ENCODE measurements around the gene CLEC20A. TPM values are rescaled to one million over a fixed set of nuclear protein-coding genes. Genes with fewer than 3 reads are reported as not detected.
A peak's percentile ranks its signal among the peaks of the same experiment; 100 is the strongest.

Gene CLEC20A
- total RNA-seq, 1 donor from 2014 or later = not detected

DNA sequence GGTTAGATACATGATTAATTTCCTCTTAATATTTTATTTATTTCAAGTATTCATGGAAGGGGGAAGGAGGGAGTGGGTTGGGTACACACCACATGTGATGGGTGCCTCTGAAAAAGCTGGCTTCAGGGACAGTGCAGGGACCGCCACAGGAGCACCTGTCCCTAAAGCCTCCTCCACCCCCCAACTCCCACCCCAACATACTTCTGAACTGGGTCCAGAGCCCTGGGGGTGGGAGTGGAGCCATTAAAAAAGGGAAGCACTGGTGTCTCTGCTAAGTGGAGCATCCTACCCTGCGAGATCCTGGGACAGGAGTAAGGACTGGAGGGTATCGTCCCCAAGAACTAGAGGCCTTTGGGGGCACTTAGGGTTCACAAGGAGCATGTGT is 5.6 kb upstream of the CLEC20A start:
- no peaks in the 10 kb centered on the region for H3K4me1 Mint-ChIP-seq
- DNase-seq (ENCODE audit: low spot score in 2 of 2, unreplicated experiment in 2 of 2) = no peak
- no peak overlapping the region for H3K4me3 Mint-ChIP-seq
- H3K27me3 Mint-ChIP-seq (ENCODE audit: low read depth) = no peaks in the 10 kb centered on the region
- no peaks in the 10 kb centered on the region for H3K36me3 Mint-ChIP-seq
- no peak overlapping the region for H3K27ac Mint-ChIP-seq
- no peaks in the 10 kb centered on the region for H3K9me3 Mint-ChIP-seq
- TF ChIP-seq CTCF (IDR thresholded peaks at IDR 0.05; ENCODE audit: unreplicated experiment) = no peak

DNA sequence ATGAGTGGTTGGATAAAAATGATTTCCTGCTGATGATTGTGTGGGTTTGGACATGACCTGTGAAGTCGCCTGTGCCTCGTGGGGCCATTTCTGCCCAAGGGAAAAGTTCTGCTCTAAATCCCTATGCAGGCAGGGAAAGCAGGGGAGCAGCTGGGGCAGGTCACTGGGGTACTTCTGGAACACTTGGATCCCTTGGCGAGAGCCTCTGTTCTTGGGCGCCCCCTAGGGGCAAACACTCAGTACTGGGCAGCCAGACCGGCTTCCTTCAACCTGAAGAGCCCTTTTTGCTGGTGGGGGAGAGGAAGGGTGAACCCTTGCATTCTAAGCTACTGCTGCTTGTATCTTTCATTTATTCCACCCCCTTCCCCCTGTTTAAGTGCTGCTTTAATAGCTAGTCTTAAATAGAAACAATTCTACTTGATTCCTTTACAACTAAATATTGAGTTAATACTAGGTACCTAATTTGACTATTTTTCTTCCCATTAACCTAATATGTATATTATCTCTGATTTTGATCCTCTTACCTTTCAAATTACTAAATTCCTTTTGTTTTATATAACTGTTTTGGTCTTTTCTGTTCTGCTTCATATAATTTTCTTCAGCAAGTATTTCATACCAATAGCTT is 5.1 kb upstream of the CLEC20A start:
- no peaks in the 10 kb centered on the region for H3K36me3 Mint-ChIP-seq
- no peak overlapping the region for H3K27ac Mint-ChIP-seq
- DNase-seq (ENCODE audit: low spot score in 2 of 2, unreplicated experiment in 2 of 2) = peak; percentile 73 to 84
- no peaks in the 10 kb centered on the region for H3K9me3 Mint-ChIP-seq
- no peak overlapping the region for H3K4me3 Mint-ChIP-seq
- peak; percentile 85 for TF ChIP-seq CTCF (IDR thresholded peaks at IDR 0.05; ENCODE audit: unreplicated experiment)
- no peaks in the 10 kb centered on the region for H3K27me3 Mint-ChIP-seq (ENCODE audit: low read depth)
- H3K4me1 Mint-ChIP-seq = no peaks in the 10 kb centered on the region

DNA sequence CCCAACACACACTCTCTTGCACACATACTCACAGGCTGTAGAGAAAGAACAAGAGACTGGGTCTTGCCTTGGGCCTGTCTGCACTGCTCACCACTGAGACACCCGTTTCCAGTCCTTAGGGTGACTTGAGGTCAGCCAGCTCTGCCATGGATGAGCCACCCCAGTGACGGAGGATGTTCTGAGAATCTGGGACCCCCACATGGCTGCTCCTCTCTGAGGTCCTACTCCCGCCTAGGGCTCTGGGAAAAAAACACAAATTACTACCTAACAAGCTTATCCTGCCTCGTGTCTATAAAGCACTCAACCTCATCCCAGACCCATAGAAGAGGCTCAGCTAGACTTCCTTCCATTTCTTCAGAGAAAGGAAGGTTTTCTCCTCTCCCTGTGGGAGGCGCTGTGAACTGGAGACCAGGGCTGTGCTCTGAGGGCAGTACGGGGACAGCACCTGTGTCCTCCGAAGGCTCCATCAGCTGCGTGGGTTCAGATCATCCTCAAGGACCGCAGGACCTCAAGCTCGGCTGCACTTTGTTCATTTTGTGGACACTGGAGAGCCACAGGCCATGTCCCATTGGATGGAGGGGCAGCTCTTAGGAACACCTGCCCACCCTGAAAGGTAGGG is 4.3 kb upstream of the CLEC20A start:
- no peaks in the 10 kb centered on the region for H3K4me1 Mint-ChIP-seq
- H3K4me3 Mint-ChIP-seq = no peak overlapping the region
- no peak for DNase-seq (ENCODE audit: low spot score in 2 of 2, unreplicated experiment in 2 of 2)
- H3K27ac Mint-ChIP-seq = no peak overlapping the region
- no peak for TF ChIP-seq CTCF (IDR thresholded peaks at IDR 0.05; ENCODE audit: unreplicated experiment)
- H3K9me3 Mint-ChIP-seq = no peaks in the 10 kb centered on the region
- no peaks in the 10 kb centered on the region for H3K36me3 Mint-ChIP-seq
- H3K27me3 Mint-ChIP-seq (ENCODE audit: low read depth) = no peaks in the 10 kb centered on the region

DNA sequence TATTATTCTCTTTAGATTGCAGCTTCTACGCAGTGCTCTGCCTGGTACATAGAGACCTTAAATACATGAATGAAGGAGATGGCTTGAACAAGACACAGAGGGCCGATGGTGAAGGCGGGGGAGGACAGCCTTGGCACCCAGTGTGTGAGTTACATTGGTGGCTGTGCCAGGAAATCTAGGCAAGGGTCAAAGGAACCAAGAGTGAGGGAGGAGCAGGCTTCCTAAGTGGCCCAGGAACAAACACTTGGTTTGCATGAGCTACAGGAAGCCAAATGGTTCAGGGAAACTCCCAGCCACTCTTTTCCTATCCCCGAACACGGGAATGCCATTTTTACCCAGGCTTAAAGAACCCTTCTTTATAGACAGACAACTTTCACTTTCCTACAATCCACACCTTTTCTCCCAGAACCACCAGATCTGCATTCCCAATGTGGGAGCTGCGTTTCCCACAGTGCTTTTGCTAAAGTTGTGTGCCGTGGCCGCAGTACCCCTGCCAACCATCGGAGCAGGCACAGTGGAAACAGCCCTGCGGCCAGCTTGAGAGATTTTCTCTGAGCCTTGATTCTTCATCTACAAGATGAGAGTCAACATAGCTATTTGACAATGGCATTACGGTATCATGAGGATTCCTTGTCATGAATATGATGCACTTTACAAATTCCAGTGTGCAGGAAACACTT is 3.5 kb upstream of the CLEC20A start:
- H3K27ac Mint-ChIP-seq = no peak overlapping the region
- H3K9me3 Mint-ChIP-seq = no peaks in the 10 kb centered on the region
- DNase-seq (ENCODE audit: low spot score in 2 of 2, unreplicated experiment in 2 of 2) = no peak
- peak; percentile 39 for TF ChIP-seq CTCF (IDR thresholded peaks at IDR 0.05; ENCODE audit: unreplicated experiment)
- no peaks in the 10 kb centered on the region for H3K36me3 Mint-ChIP-seq
- no peaks in the 10 kb centered on the region for H3K27me3 Mint-ChIP-seq (ENCODE audit: low read depth)
- H3K4me3 Mint-ChIP-seq = no peak overlapping the region
- no peaks in the 10 kb centered on the region for H3K4me1 Mint-ChIP-seq

DNA sequence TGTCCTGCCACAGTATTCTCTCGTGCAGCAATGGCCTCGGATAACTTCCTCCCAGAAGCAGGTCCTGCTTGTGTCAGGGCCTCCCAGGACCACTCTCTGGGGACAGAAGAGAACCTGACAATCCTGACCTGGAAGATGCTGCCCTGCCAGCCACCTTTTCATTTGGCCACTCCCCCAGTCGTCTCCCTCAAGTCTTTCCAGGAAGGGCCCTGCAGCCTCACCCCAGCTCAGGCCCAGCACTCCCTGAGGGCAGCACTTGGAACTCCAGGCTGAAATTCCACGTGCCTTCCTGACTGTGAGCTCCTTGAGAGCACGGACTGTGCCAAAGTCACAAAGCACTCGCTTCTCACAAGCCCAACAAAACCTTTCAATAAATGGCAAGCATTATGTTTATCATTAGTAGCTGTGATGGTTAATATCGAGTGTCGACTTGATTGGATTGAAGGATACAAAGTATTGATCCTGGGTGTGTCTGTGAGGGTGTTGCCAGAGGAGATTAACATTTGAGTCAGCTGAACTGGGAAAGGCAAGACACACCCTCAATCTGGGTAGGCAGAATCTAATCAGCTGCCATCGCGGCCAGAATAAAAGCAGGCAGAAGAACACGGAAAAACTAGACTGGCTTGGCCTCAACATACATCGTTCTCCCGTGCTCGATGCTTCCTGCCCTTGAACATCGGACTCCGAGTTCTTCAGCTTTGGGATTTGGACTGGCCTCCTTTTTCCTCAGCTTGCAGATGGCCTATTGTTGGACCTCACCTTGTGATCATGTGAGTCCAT is 2.3 kb upstream of the CLEC20A start:
- H3K27me3 Mint-ChIP-seq (ENCODE audit: low read depth) = no peaks in the 10 kb centered on the region
- H3K4me1 Mint-ChIP-seq = no peaks in the 10 kb centered on the region
- no peaks in the 10 kb centered on the region for H3K36me3 Mint-ChIP-seq
- no peak for TF ChIP-seq CTCF (IDR thresholded peaks at IDR 0.05; ENCODE audit: unreplicated experiment)
- H3K9me3 Mint-ChIP-seq = no peaks in the 10 kb centered on the region
- H3K4me3 Mint-ChIP-seq = no peak overlapping the region
- H3K27ac Mint-ChIP-seq = no peak overlapping the region
- DNase-seq (ENCODE audit: low spot score in 2 of 2, unreplicated experiment in 2 of 2) = no peak
